ENCODE measurements around the gene DSCAM. TPM values are rescaled to one million over a fixed set of nuclear protein-coding genes. Genes with fewer than 3 reads are reported as not detected.

Gene DSCAM
- polyA plus RNA-seq, 1 experiment, result 0.10 TPM

- CTCF ChIA-PET, result no interaction called here
- TF ChIP-seq, protein P1, sequence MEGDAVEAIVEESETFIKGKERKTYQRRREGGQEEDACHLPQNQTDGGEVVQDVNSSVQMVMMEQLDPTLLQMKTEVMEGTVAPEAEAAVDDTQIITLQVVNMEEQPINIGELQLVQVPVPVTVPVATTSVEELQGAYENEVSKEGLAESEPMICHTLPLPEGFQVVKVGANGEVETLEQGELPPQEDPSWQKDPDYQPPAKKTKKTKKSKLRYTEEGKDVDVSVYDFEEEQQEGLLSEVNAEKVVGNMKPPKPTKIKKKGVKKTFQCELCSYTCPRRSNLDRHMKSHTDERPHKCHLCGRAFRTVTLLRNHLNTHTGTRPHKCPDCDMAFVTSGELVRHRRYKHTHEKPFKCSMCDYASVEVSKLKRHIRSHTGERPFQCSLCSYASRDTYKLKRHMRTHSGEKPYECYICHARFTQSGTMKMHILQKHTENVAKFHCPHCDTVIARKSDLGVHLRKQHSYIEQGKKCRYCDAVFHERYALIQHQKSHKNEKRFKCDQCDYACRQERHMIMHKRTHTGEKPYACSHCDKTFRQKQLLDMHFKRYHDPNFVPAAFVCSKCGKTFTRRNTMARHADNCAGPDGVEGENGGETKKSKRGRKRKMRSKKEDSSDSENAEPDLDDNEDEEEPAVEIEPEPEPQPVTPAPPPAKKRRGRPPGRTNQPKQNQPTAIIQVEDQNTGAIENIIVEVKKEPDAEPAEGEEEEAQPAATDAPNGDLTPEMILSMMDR (IDR thresholded peaks at IDR 0.05; ENCODE audit: insufficient read depth, low read depth, low read length), result no peak
- POLR2A ChIA-PET, result no interaction called here
- Histone ChIP-seq H3K36me3 (ENCODE audit: control insufficient read depth, insufficient read depth, low read length) (no peaks in the 10 kb centered on the region), H3K4me3 (ENCODE audit: low read depth, low read length) (no peak overlapping the region), H3K27me3 (ENCODE audit: control insufficient read depth, insufficient read depth, low read length) (no peaks in the 10 kb centered on the region)
- DNase-seq (ENCODE audit: low read depth), result no peak
Observed at GRCh38 chr21:40128891-40129290, 718.1 kb downstream of the DSCAM start.

DNA sequence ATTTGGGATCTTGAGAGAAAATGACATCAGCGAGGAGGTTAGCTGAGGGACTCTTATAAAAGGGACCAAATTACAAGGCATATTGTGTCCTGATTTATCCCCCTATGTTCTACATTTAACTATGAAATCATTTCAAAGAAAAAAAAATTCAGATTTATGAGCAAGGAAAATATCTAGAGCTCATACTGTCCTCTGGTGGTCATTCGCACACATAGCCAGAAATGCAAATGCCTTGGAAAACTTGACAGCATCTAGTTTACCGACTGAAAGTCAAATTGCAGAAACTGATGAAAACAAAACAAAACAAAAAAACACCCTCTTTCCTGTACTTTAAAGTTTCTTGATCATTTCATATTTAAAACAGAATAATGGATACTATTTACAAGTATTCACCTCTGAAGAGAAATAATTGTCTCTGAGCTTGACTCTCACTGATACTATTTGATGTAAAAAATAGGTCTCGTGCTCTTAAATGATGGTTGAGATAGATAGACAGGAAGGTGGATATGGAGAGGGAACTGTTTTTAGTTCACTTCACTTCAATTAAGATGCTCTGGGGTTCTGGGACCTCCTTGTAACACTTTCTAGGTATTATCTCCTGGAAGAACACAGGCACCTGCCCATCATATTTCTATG, 725.9 kb downstream of the DSCAM start:
- Histone ChIP-seq H3K36me3 (ENCODE audit: control insufficient read depth, insufficient read depth, low read length) (no peaks in the 10 kb centered on the region), H3K4me3 (ENCODE audit: low read depth, low read length) (no peak overlapping the region), H3K27me3 (ENCODE audit: control insufficient read depth, insufficient read depth, low read length) (no peaks in the 10 kb centered on the region)
- no peak for DNase-seq (ENCODE audit: low read depth)
- POLR2A ChIA-PET, result no interaction called here
- TF ChIP-seq, protein P1 (IDR thresholded peaks at IDR 0.05; ENCODE audit: insufficient read depth, low read depth, low read length), result peak; percentile 48
- CTCF ChIA-PET, result interaction anchor here (0.5 to 1.1 kb wide), 3 partner anchors 25 to 986 kb away, joined by 3 to 4 read pairs (median 3); no protein-coding TSS in a partner anchor

DNA sequence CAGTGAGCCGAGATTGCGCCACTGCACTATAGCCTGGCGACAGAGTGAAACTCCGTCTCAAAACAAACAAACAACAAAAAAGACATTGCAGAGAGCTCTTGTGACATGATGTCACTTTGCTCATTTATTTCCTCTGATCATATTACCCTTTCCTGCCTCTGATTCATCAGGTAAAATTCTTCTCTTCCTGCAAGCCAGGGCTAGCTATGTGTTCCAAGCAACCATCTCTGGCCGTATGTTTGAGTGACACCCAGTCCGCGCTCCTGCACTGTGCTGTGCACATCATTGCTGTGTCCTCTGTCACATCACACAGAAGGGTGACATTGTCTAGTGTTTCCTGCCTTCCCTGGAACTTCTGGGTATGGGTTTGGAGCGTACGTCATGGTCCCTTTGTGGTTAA, 728.4 kb downstream of the DSCAM start:
- TF ChIP-seq, protein P1 (IDR thresholded peaks at IDR 0.05; ENCODE audit: insufficient read depth, low read depth, low read length), result no peak
- ChIA-PET CTCF (no interaction called here), POLR2A (no interaction called here)
- no peak for DNase-seq (ENCODE audit: low read depth)
- H3K4me3 ChIP-seq (ENCODE audit: low read depth, low read length), result no peak overlapping the region
- no peaks in the 10 kb centered on the region for H3K27me3 ChIP-seq (ENCODE audit: control insufficient read depth, insufficient read depth, low read length)
- no peaks in the 10 kb centered on the region for H3K36me3 ChIP-seq (ENCODE audit: control insufficient read depth, insufficient read depth, low read length)

DNA sequence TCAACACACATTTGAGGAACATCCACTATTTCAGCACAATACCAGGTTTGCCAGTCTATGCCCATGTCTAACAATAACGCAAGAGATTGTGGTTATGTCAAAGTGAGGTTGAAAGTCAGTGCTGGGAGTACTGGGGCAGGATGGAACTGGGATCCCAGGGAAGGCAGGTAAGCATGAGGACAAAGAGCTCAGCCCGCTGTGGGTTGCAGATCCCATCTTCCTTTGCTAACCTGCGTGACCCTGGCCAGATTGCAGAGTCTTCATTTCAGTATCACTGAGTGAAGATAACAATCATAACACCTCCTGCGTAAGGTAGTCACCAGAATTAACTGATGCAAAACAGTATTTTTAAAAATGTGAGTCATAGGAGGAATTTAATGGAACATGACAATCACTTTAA, 729.7 kb downstream of the DSCAM start:
- DNase-seq (ENCODE audit: low read depth), result no peak
- H3K27me3 ChIP-seq (ENCODE audit: control insufficient read depth, insufficient read depth, low read length), result no peaks in the 10 kb centered on the region
- H3K36me3 ChIP-seq (ENCODE audit: control insufficient read depth, insufficient read depth, low read length), result no peaks in the 10 kb centered on the region
- TF ChIP-seq, protein P1 (IDR thresholded peaks at IDR 0.05; ENCODE audit: insufficient read depth, low read depth, low read length), result no peak
- POLR2A ChIA-PET, result no interaction called here
- H3K4me3 ChIP-seq (ENCODE audit: low read depth, low read length), result no peak overlapping the region
- CTCF ChIA-PET, result no interaction called here

DNA sequence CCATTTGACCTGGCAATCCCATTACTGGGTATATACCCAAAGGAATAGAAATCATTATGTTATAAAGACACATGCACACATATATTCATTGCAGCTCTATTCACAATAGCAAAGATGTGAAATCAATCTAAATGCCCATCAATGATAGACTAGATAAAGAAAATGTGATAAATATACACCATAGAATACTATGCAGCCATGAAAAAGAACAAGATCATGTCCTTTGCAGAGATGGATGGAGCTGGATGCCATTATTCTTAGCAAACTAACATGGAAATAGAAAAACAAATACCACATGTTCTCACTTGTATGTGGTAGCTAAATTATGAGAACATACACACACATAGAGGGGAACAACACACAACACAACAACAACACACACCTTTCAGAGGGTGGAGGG, 731.2 kb downstream of the DSCAM start:
- no peak overlapping the region for H3K4me3 ChIP-seq (ENCODE audit: low read depth, low read length)
- TF ChIP-seq, protein P1 (IDR thresholded peaks at IDR 0.05; ENCODE audit: insufficient read depth, low read depth, low read length), result no peak
- no peaks in the 10 kb centered on the region for H3K27me3 ChIP-seq (ENCODE audit: control insufficient read depth, insufficient read depth, low read length)
- H3K36me3 ChIP-seq (ENCODE audit: control insufficient read depth, insufficient read depth, low read length), result no peaks in the 10 kb centered on the region
- ChIA-PET POLR2A (no interaction called here), CTCF (no interaction called here)
- no peak for DNase-seq (ENCODE audit: low read depth)
